Stimulated activated naive CD8-positive, alpha-beta T cell treated with anti-CD3 and anti-CD28 coated beads, Interleukin-15, Interleukin-2, amounts not matched to agents 100 ng/mL and 50 ng/mL, for 24 hours (primary cell): ENCODE results near the gene TM7SF2.
A peak's percentile ranks its signal among the peaks of the same experiment; 100 is the strongest.

Source experiments
- H3K27ac Mint-ChIP-seq: one replicate; pipeline ENCODE4 v1.8.0; 2021; ENCODE audit warnings: mild to moderate bottlenecking, mixed read lengths
- H3K27me3 Mint-ChIP-seq: one replicate; pipeline ENCODE4 v1.8.0; 2021; ENCODE audit warnings: mixed read lengths
- H3K36me3 Mint-ChIP-seq: one replicate; pipeline ENCODE4 v1.8.0; 2021; ENCODE audit warnings: low read depth, mixed read lengths
- H3K4me1 Mint-ChIP-seq: one replicate; pipeline ENCODE4 v1.8.0; 2021; ENCODE audit warnings: low read depth, mixed read lengths
- H3K4me3 Mint-ChIP-seq: one replicate; pipeline ENCODE4 v1.8.0; 2021; ENCODE audit warnings: mild to moderate bottlenecking, mixed read lengths
- H3K9me3 Mint-ChIP-seq: one replicate; pipeline ENCODE4 v1.8.0; 2021; ENCODE audit warnings: mixed read lengths

TM7SF2 gene

GRCh38 chr11:65103476-65103875 lies 8.2 kb upstream of the TM7SF2 start:
- H3K4me3 Mint-ChIP-seq = no peak overlapping the region
- H3K27ac Mint-ChIP-seq = no peak overlapping the region
- no peaks in the 10 kb centered on the region for H3K27me3 Mint-ChIP-seq
- peaks cover 32% of the 10 kb centered on the region for H3K36me3 Mint-ChIP-seq
- peaks cover 9% of the 10 kb centered on the region for H3K4me1 Mint-ChIP-seq
- H3K9me3 Mint-ChIP-seq = no peaks in the 10 kb centered on the region

GRCh38 chr11:65104628-65105027 lies 7.0 kb upstream of the TM7SF2 start:
- H3K9me3 Mint-ChIP-seq = no peaks in the 10 kb centered on the region
- peak overlapping the region; percentile 54 for H3K27ac Mint-ChIP-seq
- H3K4me3 Mint-ChIP-seq = no peak overlapping the region
- H3K36me3 Mint-ChIP-seq = peaks cover 27% of the 10 kb centered on the region
- H3K4me1 Mint-ChIP-seq = peaks cover 9% of the 10 kb centered on the region
- no peaks in the 10 kb centered on the region for H3K27me3 Mint-ChIP-seq

- Mint-ChIP-seq H3K9me3 (no peaks in the 10 kb centered on the region), H3K36me3 (peaks cover 22% of the 10 kb centered on the region), H3K4me3 (no peak overlapping the region), H3K27ac (no peak overlapping the region), H3K27me3 (no peaks in the 10 kb centered on the region), H3K4me1 (peaks cover 30% of the 10 kb centered on the region)
Observed at GRCh38 chr11:65107078-65107477, 4.6 kb upstream of the TM7SF2 start.

GRCh38 chr11:65107751-65108468 lies 3.8 kb upstream of the TM7SF2 start:
- peaks cover 22% of the 10 kb centered on the region for H3K36me3 Mint-ChIP-seq
- H3K9me3 Mint-ChIP-seq = no peaks in the 10 kb centered on the region
- no peak overlapping the region for H3K4me3 Mint-ChIP-seq
- peaks cover 33% of the 10 kb centered on the region for H3K4me1 Mint-ChIP-seq
- H3K27ac Mint-ChIP-seq = no peak overlapping the region
- no peaks in the 10 kb centered on the region for H3K27me3 Mint-ChIP-seq

GRCh38 chr11:65108469-65109123 lies 3.1 kb upstream of the TM7SF2 start:
- H3K27ac Mint-ChIP-seq = no peak overlapping the region
- no peaks in the 10 kb centered on the region for H3K27me3 Mint-ChIP-seq
- H3K4me1 Mint-ChIP-seq = peaks cover 40% of the 10 kb centered on the region
- H3K36me3 Mint-ChIP-seq = peaks cover 22% of the 10 kb centered on the region
- H3K4me3 Mint-ChIP-seq = no peak overlapping the region
- no peaks in the 10 kb centered on the region for H3K9me3 Mint-ChIP-seq

GRCh38 chr11:65109231-65110198 lies 2.2 kb upstream of the TM7SF2 start:
- Mint-ChIP-seq H3K4me1 (peaks cover 47% of the 10 kb centered on the region), H3K27ac (no peak overlapping the region), H3K4me3 (no peak overlapping the region), H3K27me3 (no peaks in the 10 kb centered on the region), H3K9me3 (no peaks in the 10 kb centered on the region), H3K36me3 (peaks cover 19% of the 10 kb centered on the region)

GRCh38 chr11:65110354-65110861 lies 1.3 kb upstream of the TM7SF2 start:
- H3K9me3 Mint-ChIP-seq = no peaks in the 10 kb centered on the region
- H3K4me1 Mint-ChIP-seq = peaks cover 44% of the 10 kb centered on the region
- H3K27me3 Mint-ChIP-seq = no peaks in the 10 kb centered on the region
- H3K27ac Mint-ChIP-seq = no peak overlapping the region
- H3K4me3 Mint-ChIP-seq = peak overlapping the region; percentile 5
- peaks cover 15% of the 10 kb centered on the region for H3K36me3 Mint-ChIP-seq

GRCh38 chr11:65111159-65111743 lies 421 bp upstream of the TM7SF2 start:
- H3K4me1 Mint-ChIP-seq = peaks cover 49% of the 10 kb centered on the region
- H3K27me3 Mint-ChIP-seq = no peaks in the 10 kb centered on the region
- H3K27ac Mint-ChIP-seq = peak overlapping the region; percentile 79
- peak overlapping the region; percentile 84 for H3K4me3 Mint-ChIP-seq
- no peaks in the 10 kb centered on the region for H3K9me3 Mint-ChIP-seq
- peaks cover 15% of the 10 kb centered on the region for H3K36me3 Mint-ChIP-seq

- H3K4me1 Mint-ChIP-seq = peaks cover 58% of the 10 kb centered on the region
- H3K36me3 Mint-ChIP-seq = peaks cover 20% of the 10 kb centered on the region
- peak overlapping the region; percentile 83 for H3K27ac Mint-ChIP-seq
- peak overlapping the region; percentile 84 for H3K4me3 Mint-ChIP-seq
- H3K9me3 Mint-ChIP-seq = no peaks in the 10 kb centered on the region
- H3K27me3 Mint-ChIP-seq = no peaks in the 10 kb centered on the region
Observed at GRCh38 chr11:65112546-65113360, 1.1 kb downstream of the TM7SF2 start.

GRCh38 chr11:65113361-65113756 lies 1.7 kb downstream of the TM7SF2 start:
- H3K4me1 Mint-ChIP-seq = peaks cover 63% of the 10 kb centered on the region
- H3K36me3 Mint-ChIP-seq = peaks cover 26% of the 10 kb centered on the region
- no peaks in the 10 kb centered on the region for H3K9me3 Mint-ChIP-seq
- peak overlapping the region; percentile 84 for H3K4me3 Mint-ChIP-seq
- peak overlapping the region; percentile 83 for H3K27ac Mint-ChIP-seq
- no peaks in the 10 kb centered on the region for H3K27me3 Mint-ChIP-seq

- H3K4me1 Mint-ChIP-seq = peaks cover 68% of the 10 kb centered on the region
- peaks cover 31% of the 10 kb centered on the region for H3K36me3 Mint-ChIP-seq
- H3K4me3 Mint-ChIP-seq = peak overlapping the region; percentile 84
Observed at GRCh38 chr11:65113839-65114238, 2.2 kb downstream of the TM7SF2 start.

GRCh38 chr11:65114538-65115171 lies 3.0 kb downstream of the TM7SF2 start:
- no peaks in the 10 kb centered on the region for H3K27me3 Mint-ChIP-seq
- H3K36me3 Mint-ChIP-seq = peaks cover 36% of the 10 kb centered on the region
- no peak overlapping the region for H3K4me3 Mint-ChIP-seq
- H3K27ac Mint-ChIP-seq = peak overlapping the region; percentile 63
- H3K9me3 Mint-ChIP-seq = no peaks in the 10 kb centered on the region
- peaks cover 72% of the 10 kb centered on the region for H3K4me1 Mint-ChIP-seq

More at GRCh38 chr11:65113839-65114238, 2.2 kb downstream of the TM7SF2 start:
- peak overlapping the region; percentile 83 for H3K27ac Mint-ChIP-seq
- H3K9me3 Mint-ChIP-seq = no peaks in the 10 kb centered on the region
- H3K27me3 Mint-ChIP-seq = no peaks in the 10 kb centered on the region

GRCh38 chr11:65115361-65116082 lies 3.9 kb downstream of the TM7SF2 start:
- H3K27ac Mint-ChIP-seq = peak overlapping the region; percentile 97
- peak overlapping the region; percentile 91 for H3K4me3 Mint-ChIP-seq
- no peaks in the 10 kb centered on the region for H3K27me3 Mint-ChIP-seq
- no peaks in the 10 kb centered on the region for H3K9me3 Mint-ChIP-seq
- peaks cover 76% of the 10 kb centered on the region for H3K4me1 Mint-ChIP-seq
- peaks cover 45% of the 10 kb centered on the region for H3K36me3 Mint-ChIP-seq
